Measurements from ENCODE around the gene GRK6. TPM values are rescaled to one million over a fixed set of nuclear protein-coding genes. Genes with fewer than 3 reads are reported as not detected.

GRK6 gene
- total and polyA plus RNA-seq, 8 donors: 7.2 to 14.5 (median 11.4) TPM

GRCh38 chr5:177425801-177426565 lies 493 bp upstream of the GRK6 start:
- H3K36me3 ChIP-seq: no peaks in the 10 kb centered on the region
- ATAC-seq: peak; percentile 92 to 96 (median 93)
- peak overlapping the region; percentile 80 to 95 (median 85) for H3K27ac ChIP-seq
- no peaks in the 10 kb centered on the region for H3K27me3 ChIP-seq
- peak; percentile 91 to 100 (median 100) for DNase-seq
- peaks cover 0 to 13% (median 4%) of the 10 kb centered on the region in 3 donors for H3K4me1 ChIP-seq
- 0% methylated on average over 48 to 52 of the region's 52 CpGs for whole genome bisulfite sequencing, 2 donors
- TF ChIP-seq CTCF (IDR thresholded peaks at IDR 0.05): no peak
- peak overlapping the region; percentile 23 to 56 (median 46) for H3K4me3 ChIP-seq
- FAIRE-seq: peak; percentile 96
- intact Hi-C loops (cut with DNase I): no loop called here
- H3K9me3 ChIP-seq: no peaks in the 10 kb centered on the region

- intact Hi-C loops (cut with DNase I): no loop called here
- TF ChIP-seq CTCF (IDR thresholded peaks at IDR 0.05): no peak
- peak overlapping the region; percentile 66 to 96 (median 81) for H3K4me3 ChIP-seq
- peak overlapping the region; percentile 58 to 82 (median 72) for H3K27ac ChIP-seq
- no peak for DNase-seq
- WGBS, 2 donors: 16 to 21% methylated on average over 11 of the region's 11 CpGs
- no peaks in the 10 kb centered on the region for H3K27me3 ChIP-seq
- peaks cover 0 to 13% (median 4%) of the 10 kb centered on the region in 3 donors for H3K4me1 ChIP-seq
- H3K36me3 ChIP-seq: peaks cover 0 to 2% (median 0%) of the 10 kb centered on the region in 3 donors
- no peak for ATAC-seq
- no peaks in the 10 kb centered on the region for H3K9me3 ChIP-seq
- no peak for FAIRE-seq
These were observed 841 bp downstream of the GRK6 start for GRCh38 chr5:177427211-177427822.

GRCh38 chr5:177427919-177428573 lies 1.6 kb downstream of the GRK6 start:
- peaks cover 0 to 13% (median 4%) of the 10 kb centered on the region in 3 donors for H3K4me1 ChIP-seq
- FAIRE-seq (no peak), ATAC-seq (no peak), DNase-seq (peak in 2 of 6 donors; percentile 43 to 56)
- intact Hi-C loops (cut with DNase I): no loop called here
- H3K27me3 ChIP-seq: no peaks in the 10 kb centered on the region
- TF ChIP-seq CTCF (IDR thresholded peaks at IDR 0.05): no peak
- peaks cover 2 to 9% (median 4%) of the 10 kb centered on the region in 3 donors for H3K36me3 ChIP-seq
- H3K4me3 ChIP-seq: peak overlapping the region in 1 of 4 donors; percentile 86
- 80 to 85% methylated on average over 11 of the region's 11 CpGs for WGBS, 2 donors
- H3K9me3 ChIP-seq: no peaks in the 10 kb centered on the region
- no peak overlapping the region for H3K27ac ChIP-seq

- WGBS, 2 donors: 86 to 87% methylated on average over 10 of the region's 10 CpGs
- no peak for DNase-seq
- FAIRE-seq: no peak
- H3K4me3 ChIP-seq: peak overlapping the region in 1 of 4 donors; percentile 86
- H3K4me1 ChIP-seq: peaks cover 0 to 13% (median 4%) of the 10 kb centered on the region in 3 donors
- intact Hi-C loops (cut with DNase I): no loop called here
- TF ChIP-seq CTCF (IDR thresholded peaks at IDR 0.05): no peak
- H3K36me3 ChIP-seq: peaks cover 2 to 16% (median 7%) of the 10 kb centered on the region in 3 donors
- ATAC-seq: no peak
- no peaks in the 10 kb centered on the region for H3K27me3 ChIP-seq
- peak overlapping the region in 2 of 4 donors; percentile 30 to 35 for H3K27ac ChIP-seq
- no peaks in the 10 kb centered on the region for H3K9me3 ChIP-seq
These were observed 2.2 kb downstream of the GRK6 start for GRCh38 chr5:177428574-177429217.
